ENCODE data around the gene CDKN2D.

Gene CDKN2D

GRCh38 chr19:10557603-10558197 is 11.1 kb downstream of the CDKN2D start:
- TF ChIP-seq, protein P1, sequence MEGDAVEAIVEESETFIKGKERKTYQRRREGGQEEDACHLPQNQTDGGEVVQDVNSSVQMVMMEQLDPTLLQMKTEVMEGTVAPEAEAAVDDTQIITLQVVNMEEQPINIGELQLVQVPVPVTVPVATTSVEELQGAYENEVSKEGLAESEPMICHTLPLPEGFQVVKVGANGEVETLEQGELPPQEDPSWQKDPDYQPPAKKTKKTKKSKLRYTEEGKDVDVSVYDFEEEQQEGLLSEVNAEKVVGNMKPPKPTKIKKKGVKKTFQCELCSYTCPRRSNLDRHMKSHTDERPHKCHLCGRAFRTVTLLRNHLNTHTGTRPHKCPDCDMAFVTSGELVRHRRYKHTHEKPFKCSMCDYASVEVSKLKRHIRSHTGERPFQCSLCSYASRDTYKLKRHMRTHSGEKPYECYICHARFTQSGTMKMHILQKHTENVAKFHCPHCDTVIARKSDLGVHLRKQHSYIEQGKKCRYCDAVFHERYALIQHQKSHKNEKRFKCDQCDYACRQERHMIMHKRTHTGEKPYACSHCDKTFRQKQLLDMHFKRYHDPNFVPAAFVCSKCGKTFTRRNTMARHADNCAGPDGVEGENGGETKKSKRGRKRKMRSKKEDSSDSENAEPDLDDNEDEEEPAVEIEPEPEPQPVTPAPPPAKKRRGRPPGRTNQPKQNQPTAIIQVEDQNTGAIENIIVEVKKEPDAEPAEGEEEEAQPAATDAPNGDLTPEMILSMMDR (IDR thresholded peaks at IDR 0.05; ENCODE audit: low read depth, low read length): no peak
- no peak overlapping the region for H3K4me3 ChIP-seq (ENCODE audit: low read depth, low read length)

DNA sequence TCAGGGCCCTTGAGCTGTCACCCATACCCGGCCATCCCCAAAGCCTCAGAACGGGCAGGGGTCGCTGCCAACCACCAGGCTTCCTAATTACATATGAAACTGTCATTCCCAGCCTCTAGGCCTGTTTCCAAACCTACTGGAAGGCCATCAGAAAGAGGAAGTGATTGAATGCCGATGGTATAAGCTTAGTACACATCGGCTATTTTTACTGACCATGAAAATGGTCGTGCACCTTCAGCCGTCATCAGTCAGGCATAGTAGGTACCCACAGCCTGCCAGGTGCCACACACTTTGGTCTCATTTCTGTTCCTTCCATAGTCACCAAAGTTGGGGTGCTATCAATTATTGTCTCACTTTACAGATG is 13.2 kb downstream of the CDKN2D start:
- no peak overlapping the region for H3K4me3 ChIP-seq (ENCODE audit: low read depth, low read length)
- TF ChIP-seq, protein P1 (IDR thresholded peaks at IDR 0.05; ENCODE audit: low read depth, low read length): no peak

- TF ChIP-seq, protein P1 (IDR thresholded peaks at IDR 0.05; ENCODE audit: low read depth, low read length): no peak
- no peak overlapping the region for H3K4me3 ChIP-seq (ENCODE audit: low read depth, low read length)
Observed at GRCh38 chr19:10554760-10555609, 13.8 kb downstream of the CDKN2D start.

GRCh38 chr19:10553943-10554381 is 14.8 kb downstream of the CDKN2D start:
- TF ChIP-seq, protein P1 (IDR thresholded peaks at IDR 0.05; ENCODE audit: low read depth, low read length): no peak
- no peak overlapping the region for H3K4me3 ChIP-seq (ENCODE audit: low read depth, low read length)

DNA sequence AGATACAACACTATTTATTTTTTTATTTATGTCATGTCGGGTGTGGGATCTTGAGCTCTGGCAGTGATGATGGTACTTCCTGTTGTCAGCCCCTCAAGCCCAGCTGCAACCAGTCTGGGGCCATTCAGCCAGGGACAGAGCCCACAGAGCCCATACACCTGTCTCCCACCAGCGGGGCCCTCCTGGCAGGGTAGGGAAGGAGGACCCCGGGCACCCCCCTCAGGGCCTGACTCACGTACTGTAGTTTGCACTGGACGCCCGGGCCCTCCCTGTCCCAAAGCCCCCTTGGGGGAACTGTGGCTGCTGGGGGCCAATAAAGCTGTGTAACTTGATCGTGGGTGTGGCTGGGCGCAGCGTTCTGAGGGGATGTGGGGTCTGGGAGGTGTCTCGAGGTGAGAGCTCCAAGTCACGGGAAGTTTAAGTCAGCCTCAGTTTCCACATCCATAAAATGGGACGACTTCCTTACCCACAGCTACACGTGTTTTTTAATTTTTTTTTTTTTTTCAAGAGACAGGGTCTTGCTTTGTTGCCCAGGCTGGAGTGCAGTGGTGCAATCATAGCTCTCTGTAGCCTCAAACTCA is 15.6 kb downstream of the CDKN2D start:
- no peak overlapping the region for H3K4me3 ChIP-seq (ENCODE audit: low read depth, low read length)
- TF ChIP-seq, protein P1 (IDR thresholded peaks at IDR 0.05; ENCODE audit: low read depth, low read length): no peak

DNA sequence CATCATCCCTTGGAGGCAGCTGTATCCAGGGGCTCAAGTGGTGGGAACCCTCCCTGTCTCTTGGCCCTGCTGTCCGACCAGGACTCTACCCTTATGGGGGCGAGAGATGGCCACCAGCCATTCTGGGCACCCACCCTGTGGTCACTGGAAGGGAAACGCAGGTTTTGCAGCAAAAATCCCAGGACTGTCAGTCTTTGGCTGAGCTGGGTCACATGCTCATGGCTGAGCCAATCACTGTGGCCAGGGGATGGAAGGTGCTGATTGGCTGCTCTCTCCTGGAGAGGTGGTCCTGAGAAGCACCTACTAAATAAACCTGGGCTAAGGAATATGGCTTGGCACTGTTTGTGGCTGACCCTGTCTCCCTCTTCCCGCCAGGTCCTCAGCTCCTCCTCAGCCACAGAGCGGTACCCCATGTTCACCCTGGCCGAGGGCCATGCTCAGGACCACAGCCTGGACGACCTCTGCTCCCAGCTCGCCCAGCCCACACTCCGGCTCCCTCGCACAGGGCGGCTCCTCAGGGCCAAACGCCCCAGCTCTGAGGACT is 16.2 kb downstream of the CDKN2D start:
- TF ChIP-seq, protein P1 (IDR thresholded peaks at IDR 0.05; ENCODE audit: low read depth, low read length): no peak
- H3K4me3 ChIP-seq (ENCODE audit: low read depth, low read length): no peak overlapping the region
